ENCODE results near the gene NFATC1.

Gene NFATC1

DNA sequence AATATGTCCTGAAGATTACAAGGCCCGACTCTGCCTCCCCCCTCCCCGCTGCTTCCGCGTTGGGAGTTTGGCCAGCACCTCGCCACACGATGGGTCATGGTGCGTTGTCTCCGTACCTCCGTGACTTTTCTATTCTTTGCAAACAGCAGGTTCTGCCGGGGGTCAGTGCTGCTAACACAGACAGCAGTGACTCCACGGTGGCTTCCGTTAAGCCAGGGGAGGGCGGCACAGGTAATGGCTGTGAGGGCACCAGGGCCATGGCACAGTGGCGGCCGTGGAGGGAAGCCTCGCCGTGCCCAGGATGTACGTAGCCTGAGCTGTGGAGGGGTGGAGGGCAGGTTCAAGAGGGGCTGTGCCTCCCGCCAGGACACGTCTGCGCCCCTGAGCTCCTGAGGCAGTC is 115.5 kb downstream of the NFATC1 start:
- no peak for DNase-seq

DNA sequence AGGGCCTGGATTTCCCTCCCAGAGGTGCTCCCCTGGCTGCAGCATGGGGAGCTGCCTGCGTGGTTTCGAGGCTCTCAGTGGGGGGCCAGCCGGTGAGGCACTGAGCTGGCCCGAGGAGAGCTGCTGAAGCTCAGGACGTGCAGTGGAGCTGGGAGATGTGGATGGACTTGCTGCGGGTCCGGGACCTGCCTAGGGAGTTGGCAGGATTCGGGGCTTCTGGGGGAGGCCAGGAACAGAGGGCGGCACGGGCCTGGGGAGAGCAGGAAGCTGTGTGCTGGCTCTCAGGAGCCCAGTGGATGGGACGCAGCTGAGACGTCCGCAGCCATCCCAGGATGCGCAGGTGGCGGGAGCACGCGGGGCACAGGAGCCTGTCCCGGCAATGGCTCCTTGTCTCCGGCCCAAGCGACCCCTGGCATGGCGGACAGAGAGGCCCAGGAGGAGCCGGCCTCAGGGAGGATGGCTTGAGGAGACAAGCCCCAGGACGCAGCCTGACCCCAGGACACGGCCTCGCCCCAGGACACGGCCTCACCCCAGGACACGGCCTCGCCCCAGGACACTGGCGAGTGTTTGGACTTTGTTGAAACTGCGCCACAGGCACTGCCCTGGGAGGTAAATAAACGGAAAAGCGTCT is 116.1 kb downstream of the NFATC1 start:
- DNase-seq: no peak

DNA sequence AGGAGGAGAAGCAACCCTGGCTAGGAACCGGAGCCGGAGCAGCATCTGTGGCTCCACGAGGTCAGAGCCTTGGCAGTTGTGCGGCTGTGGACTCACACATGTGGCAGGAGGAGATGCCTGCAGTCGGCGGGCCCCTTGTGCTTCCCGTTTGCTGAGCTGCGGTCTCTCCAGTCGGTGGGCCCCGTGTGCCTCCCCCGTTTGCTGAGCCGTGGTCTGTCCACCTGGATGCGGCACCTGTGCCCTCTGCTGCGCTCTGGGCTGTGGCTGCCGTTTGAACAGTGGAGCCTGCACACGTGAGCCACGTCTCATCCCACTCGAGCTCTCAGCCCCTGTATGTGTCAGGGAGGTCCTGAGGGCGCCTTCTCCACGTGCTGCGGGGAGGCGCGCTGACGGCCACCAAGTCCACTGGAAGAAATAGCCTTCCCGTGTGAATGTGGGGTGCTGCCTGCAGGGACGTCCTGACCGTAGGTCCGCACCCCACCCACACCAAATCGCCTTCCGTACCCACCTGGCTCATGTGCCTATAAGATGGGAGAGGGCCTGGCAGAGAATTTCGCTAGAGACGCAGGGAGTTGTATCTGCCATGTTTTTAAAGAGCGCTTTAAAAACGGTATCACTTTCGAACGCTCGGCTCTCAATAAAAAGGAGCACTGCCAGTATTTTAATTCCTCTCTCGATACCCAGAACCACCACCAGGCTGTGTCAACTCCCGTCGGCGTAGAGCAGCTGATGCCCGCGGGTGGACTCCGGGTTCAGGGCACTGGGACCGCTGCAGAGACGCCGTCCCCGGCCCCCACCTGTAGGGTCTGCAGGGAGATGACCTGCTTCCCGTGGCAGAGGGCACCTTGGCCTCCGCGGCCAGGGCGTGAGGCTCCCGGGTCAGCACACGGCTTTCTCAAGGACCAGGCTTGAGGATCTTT is 117.0 kb downstream of the NFATC1 start:
- no peak for DNase-seq

DNA sequence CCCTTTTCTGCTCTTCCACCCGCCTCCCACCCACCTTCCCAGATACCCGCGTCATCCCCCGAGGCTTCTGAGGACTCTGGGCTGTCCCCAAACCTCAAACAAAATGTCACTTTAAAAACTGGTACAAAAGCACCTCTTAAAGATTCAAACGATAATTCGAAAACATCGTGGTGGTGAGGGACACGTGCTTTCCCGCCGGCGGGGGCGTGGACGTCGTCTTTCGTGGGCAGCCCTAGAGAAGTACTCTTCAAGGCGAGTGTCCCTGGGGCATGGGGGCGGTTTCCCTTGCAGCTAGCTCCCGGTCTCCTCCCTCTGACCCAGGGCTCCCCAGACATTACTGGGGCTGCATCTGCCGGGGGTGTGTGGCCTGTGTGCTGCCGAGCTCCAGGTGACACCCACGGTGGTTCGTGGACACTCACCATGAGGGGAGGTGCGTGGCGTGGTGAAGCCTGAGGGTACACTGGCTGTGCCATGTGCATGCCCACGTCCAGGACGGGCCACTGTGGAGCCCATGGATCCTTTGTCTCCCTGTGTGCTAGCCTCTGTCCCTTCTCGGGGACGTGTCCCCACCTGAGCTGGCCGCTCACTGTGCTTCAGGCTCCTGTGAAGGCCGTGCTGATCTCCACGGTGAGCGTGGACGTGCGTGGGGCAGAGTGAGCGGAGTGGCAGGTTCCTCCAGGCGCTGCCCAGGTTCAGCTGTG is 117.8 kb downstream of the NFATC1 start:
- DNase-seq: no peak

DNA sequence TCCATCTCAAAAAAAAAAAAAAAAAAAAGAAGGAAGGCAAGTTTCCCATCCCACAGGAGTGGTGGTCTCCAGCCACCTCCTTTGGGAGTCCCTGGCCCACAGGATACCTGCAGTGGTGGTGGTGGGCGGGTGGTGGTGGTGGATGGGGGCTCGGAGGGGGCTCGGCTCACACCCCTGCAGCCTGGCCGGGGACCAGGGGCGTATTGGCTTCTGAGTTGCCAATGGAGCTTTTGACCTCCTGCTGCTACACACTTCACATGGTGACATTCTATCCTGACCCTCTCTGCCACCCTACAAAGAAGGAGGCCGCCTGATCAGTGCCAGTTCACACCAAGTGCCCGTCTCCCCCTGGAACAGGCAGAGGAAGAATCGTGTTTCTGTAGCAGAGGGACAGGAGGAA is 119.6 kb downstream of the NFATC1 start:
- DNase-seq: no peak

DNA sequence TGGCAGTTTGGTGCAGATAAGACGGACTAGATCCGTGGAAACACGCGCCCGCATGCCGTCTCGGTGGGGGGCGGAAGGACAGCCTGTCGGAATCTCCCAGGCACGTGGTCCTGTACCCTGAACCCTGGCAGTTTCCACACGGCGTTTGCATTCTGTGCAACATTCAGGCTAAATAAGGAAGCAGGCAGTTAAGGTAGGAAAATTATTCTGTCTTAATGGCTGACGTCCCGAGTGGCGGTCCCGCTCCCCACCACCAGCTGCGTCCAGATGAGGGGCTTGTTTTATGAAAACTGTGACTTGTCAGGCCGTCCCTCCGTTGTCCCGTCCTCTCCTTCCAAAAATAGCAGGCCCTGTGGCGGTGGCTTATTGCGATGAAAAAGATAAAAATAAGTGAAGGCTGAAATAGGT is 120.2 kb downstream of the NFATC1 start:
- DNase-seq: no peak

DNA sequence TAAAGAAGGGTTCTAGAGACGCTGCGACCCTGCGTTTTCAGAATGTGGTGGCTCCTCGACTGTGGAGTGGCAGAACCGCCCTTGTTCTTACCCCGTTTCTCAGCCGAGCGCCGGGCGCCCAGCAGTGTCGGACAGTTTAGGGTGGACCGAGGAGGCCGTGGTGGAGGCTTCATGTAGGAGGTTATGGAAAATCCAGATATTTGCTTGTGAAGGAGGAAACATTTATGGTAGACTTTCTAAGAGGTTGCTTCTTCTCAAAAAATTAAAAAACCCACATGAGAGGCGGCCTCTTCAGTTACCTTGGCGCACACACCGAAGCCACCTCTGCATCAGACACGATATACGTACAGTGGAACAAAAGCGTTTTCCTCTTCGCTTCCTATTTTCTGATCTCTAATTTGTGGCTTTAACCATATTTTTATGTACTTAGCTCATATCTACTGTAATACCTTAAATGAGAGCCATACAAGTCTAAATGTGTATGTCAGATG is 120.8 kb downstream of the NFATC1 start:
- DNase-seq: no peak

DNA sequence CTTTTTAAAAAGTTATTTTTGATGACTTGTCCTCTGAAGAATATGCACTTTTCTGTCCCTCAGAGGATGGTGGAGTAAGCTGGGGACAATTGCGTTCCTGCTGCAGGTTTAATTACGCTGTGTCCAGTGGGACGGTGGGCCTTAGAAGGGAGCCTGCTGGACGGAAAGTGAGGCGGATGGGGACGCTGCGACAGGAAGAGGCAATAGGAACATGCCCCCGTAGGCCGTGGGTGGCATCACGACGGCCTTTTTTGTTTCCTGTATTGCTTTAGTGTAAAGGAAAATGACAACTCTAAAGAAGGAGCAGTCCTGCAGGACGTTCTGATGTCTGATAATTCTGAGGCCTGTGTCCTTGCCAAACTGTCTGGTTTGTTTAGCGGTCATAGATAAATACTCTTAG is 121.6 kb downstream of the NFATC1 start:
- no peak for DNase-seq

DNA sequence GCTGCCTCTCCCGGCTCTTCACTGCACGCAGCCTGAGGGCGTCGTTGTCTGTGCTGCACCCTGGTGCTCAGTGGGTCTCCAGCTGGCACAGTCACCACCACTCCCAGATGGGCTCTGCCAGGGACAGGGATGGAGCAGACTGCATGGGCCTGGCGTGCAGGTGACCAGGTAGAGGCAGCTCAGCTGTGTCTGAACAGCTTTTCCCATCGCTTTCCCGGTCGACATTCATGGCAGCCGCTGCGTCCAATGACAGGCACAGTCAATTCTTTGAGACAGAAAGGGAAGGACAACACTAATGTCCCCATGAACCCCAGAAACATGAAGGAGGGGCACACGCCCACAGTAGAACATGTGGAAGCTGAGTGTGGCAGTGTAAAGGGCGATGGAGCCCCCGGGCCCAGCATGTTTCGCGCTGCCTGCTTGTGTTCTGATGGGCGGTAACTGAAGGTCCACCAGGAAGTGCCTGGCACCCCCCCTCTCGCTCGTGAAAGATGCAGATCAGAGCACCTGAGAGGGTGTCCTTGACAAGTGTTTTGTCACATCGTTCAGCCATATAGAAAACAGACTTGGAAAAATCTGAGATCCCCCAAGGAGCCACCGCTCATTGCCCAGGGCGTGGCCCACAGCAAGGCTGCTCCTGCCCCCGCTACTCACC is 122.4 kb downstream of the NFATC1 start:
- DNase-seq: no peak

DNA sequence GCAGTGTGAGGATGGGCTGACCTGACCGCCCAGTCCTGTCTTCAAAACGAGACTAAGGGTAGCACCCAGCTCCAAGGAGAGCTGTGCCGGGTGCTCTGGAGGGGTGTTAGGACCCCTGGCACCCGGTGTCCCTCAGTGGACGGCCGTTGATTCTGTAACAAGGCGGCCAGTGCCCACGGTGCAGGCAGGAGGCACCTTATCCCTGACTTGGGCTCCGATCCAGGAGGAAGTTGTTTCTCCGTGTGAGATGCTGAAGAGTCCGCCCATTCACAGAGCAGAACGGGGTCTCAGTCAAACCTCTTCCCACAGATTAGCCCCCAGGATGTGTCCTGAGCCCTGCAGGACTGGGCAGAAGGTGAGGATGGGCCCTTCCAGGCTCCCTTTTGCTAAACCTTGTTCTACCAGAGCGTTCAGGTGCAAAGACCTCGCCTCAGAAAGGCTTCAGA is 123.0 kb downstream of the NFATC1 start:
- DNase-seq: no peak

DNA sequence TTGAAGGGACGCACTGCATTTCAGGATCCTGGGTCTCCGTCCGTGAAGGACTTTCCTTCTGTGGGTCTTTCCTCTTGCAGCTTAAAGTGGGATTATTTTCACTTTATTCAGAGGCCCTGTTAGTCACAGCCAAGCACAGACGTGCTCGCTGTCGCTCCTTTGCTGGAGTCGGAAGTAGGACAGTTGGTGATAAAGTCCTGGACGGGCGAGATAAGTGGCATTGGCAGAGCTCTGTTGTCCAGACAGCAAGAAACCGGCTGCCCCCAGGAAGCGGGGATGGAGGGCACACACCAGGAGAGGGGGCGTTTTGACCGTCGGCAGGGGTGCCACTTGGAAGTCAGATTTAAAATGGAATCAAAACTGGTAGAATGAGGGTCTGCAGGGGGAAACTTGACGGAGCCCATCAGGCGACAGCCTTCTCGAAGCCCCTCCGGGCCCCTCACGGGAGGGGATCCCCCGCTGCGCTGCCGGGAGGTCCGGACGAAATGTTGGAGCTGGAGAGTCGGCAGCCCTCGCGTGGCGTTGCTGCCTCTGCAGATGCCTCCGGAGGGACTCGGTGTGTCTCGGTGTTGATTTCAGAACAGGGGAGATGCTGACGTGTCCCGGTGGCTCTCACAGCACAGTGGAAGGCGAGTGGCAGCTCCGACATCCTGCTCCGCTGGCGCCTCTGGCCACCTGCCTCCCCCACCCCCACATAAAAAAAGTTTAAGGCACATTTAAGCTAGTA is 124.2 kb downstream of the NFATC1 start:
- no peak for DNase-seq

DNA sequence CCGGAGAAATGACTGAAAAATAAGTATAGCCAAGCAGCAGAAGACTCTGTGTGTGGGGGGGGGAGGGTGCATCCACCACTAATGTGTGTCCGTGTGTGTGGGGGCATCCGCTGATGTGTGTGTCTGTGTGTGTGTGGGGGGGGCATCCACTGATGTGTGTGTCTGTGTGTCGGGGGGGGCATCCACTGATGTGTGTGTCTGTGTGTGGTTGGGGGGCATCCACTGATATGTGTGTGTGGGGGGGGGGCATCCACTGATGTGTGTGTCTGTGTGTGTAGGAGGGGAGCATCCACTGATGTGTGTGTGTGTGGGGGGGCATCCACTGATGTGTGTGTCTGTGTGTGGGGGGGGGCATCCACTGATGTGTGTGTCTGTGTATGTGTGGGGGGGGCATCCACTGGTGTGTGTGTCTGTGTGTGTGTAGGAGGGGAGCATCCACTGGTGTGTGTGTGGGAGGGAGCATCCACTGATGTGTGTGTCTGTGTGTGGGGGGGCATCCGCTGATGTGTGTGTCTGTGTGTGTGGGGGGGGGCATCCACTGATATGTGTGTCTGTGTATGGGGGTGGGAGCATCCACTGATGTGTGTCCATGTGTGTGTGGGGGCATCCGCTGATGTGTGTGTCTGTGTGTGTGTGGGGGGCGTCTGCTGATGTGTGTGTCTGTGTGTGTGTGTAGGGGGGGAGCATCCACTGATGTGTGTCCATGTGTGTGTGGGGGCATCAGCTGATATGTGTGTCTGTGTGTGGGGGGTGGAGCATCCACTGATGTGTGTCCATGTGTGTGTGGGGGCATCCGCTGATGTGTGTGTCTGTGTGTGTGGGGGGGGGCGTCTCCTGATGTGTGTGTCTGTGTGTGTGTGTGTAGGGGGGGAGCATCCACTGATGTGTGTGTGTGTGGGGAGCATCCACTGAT is 125.0 kb downstream of the NFATC1 start:
- no peak for DNase-seq

DNA sequence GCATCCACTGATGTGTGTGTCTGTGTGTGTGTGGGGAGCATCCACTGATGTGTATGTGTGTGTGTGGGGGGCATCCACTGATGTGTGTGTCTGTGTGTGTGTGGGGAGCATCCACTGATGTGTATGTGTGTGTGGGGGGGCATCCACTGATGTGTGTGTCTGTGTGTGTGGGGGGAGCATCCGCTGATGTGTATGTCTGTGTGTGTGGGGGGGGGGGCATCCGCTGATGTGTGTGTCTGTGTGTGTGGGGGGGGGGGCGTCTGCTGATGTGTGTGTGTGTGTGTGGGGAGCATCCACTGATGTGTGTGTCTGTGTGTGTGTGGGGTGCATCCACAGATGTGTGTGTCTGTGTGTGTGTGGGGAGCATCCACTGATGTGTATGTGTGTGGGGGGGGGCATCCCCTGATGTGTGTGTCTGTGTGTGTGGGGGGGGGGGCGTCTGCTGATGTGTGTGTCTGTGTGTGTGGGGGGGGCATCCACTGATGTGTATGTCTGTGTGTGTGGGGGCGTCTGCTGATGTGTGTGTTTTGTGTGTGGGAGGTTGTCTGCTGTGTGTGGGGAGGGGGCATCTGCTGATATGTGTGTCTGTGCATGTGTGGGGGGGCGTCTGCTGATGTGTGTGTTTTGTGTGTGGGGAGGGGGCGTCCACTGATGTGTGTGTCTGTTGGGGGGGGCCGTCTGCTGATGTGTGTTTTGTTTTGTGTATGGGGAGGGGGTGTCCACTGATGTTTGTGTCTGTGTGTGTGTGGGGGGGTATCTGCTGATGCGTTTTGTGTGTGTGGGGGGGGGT is 125.9 kb downstream of the NFATC1 start:
- no peak for DNase-seq

DNA sequence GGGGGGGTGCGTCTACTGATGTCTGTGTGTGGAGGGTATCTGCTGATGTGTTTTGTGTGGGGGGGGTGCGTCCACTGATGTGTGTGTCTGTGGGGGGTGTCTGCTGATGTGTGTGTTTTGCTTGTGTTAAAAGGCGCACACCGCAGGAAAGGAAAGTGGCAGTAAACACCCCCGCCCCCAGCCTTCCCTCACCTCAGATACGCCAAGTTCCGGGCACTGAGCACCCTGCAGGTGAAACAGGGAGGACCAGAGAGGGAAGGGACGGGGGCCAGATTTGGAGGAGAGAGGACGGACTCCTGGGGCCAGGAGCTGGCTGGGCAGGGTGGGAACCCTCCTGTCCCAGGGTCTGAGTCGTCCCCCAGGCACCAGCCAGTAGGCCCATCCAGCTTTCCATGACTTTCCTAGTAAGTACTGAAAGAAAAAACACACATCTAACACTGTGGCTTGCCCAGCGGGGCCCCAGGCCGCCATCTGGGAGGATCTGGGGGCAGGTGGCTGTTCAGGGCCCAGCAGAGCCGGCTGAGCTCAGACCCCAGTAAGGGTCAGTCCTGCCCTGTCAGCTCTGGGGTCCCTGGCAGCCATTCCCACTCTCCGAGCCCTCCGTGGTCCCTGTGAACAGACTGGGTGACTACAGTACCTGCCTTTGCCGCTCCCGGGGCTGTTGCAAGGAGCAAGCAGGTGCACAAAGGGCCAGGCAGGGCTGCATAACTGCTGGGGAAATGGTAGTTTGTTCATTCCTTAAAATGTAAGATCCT is 126.9 kb downstream of the NFATC1 start:
- no peak for DNase-seq

DNA sequence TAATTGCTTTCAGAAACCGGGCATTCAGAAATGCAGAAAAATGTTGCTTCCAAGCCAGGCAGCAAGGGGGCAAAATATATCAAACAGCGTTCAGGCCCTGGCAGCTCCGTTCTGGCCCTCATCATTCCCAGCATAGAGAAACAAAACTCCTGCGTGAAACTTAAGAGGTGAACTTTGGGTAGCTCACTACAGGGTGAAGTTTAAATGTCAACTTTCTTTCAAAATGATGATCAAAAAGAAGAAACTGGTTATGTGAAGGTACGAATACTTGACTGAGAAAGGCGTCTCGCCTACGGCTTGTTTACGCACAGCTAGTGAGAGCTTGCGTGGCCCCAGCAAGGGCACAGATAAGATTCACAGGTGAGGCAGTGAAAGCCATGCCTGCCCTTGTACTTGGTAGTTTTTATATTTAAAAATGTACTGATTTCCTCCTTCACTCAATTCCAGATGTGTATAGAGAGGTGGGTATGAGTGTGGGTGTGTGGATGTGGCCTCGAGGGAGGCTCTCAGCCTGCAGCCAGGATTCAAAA is 127.5 kb downstream of the NFATC1 start:
- DNase-seq: no peak

DNA sequence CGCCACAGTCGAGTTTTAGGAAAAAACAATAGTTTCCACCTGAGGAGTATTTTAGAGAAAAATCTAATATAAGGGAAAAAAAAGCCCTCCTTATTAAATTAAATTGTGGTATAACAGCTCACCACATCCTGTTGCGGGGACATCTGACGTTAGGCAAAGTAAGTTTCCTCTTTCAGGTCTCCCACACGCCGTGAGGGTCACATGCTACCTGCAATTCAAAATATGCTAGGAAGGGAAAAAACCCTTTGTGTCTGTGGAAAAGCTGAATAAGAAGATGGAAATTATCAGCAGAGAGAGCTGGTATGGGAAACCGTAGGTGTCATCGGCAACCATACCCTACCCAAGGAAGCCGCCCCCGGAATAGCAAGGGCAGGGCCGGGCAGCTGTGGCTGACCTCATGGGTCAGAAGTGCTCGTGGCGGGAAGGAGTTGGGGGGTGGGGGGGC is 128.0 kb downstream of the NFATC1 start:
- DNase-seq: no peak

DNA sequence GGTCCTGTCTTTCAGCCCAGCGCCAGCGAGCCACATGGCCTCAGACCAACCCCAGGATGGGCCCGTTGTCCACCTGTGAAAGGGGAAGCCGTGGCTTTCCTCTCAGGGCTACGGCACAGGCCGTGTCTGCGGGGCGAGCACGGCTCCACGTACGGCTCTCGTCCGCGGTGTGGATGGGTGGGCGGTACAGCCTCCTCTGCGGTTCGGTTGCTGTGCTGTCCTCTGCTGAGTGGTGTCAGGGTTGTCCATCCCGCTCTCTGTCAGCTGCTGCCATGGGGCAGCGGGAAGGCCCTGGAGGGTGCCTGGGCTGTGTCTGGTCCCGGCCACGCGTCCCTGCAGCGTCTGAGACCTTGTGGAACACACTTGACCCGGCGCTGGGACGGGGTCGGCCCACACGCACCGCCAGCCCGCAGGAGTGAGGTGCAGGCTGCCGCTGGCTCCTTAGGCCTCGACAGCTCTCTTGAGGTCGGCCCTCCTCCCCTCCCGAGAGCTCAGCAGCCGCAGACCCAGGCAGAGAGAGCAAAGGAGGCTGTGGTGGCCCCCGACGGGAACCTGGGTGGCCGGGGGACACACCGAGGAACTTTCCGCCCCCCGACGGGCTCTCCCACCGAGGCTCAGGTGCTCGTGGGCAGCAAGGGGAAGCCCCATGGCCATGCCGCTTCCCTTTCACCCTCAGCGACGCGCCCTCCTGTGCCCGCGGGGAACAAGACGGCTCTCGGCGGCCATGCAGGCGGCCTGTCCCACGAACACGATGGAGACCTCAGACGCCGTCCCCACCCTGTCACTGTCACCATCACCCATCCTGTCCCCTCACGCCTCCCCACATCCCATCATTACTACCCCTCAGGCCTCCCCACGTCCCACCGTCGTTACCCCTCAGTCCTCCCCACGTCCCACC is 128.7 kb downstream of the NFATC1 start:
- no peak for DNase-seq
